GM19328 (cell line): ENCODE results near the gene ERCC1.
"Not testable (repeated sequence)": the region's sequence is repeated elsewhere in the genome, so short reads cannot be mapped to it uniquely, and the experiment has no call there.

Experiments used
- ATAC-seq: cut with Tn5 transposase; IDR thresholded peaks from one replicate; pipeline ENCODE4 v1.9.1; 2021; ENCODE audit warnings: mild to moderate bottlenecking, moderate library complexity; ENCODE audit not compliant: unreplicated experiment

ERCC1 gene

DNA sequence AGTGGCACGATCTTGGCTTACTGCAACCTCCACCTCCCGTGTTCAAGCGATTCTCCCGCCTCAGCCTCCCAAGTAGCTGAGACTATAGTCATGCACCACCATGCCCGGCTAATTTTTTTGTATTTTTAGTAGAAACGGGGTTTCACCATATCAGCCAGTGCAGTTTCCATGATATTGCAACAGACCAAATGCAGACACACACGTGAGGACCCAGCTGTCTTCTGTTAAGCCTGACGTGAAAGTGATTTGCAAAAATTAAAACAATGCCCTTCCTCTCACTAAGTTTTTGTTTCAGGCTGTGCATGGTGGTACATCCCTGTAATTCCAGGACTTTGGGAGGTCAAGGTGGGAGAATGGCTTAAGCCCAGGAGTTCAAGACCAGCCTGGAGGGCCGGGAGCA lies 7.3 kb upstream of the ERCC1 start:
- not testable (repeated sequence) for ATAC-seq

DNA sequence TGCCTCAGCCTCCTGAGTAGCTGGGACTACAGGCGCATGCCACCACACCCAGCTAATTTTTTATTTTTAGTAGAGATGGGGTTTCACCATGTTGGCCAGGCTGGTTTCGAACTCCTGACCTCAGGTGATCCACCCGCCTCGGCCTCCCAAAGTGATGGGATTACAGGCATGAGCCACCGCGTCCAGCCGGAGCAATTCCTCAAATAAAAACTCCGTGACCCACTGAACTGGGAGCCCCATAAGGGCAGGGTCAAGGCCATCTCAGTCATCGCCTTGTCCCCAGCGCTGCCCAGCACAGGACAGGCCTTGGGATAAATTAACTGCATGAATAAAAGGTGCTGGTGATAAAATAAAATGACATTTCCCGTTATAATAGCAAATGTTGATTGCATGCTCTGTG lies 6.2 kb upstream of the ERCC1 start:
- not testable (repeated sequence) for ATAC-seq

DNA sequence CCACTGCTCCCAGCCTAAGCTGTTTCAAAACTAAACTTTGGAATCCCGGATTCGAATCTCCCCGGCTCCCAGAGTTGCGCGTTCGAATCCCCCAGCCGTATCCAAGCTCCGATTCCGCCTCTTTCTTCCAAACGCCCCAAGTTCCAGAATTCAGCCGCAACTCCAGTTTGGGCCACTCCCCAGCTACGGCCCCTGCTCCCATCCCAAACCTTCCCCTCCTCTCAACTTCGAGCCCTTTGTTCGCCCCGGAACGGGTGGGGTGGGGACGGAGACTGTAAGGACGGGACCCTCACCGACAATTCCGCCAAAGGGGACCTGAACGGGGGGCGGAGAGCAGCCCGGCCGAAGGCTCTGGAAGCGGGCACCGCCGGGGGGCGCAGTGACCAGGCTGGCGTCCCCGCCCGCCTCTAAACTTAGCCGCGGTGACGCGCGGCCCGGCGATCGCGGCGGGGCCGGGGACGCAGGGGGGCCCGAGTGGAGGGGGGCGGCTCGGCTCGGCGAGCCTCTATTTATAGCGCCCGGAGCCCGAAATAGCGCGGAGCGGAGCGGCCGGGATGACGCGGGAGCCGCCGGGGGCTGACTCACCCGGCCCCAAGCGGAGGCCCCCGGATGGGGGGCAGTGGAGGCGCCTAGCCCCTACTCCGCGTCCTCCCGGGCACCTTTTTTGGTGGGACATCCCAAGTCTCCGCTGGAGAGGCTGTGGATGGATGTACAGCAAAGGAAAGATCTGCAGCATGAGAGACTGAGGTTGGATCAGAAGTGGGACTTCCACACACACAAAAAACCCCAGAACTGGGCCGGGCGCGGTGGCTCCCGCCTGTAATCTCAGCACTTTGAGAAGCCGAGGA lies 4.9 kb upstream of the ERCC1 start:
- no peak for ATAC-seq

GRCh38 chr19:45424191-45425058 lies 708 bp upstream of the ERCC1 start:
- no peak for ATAC-seq

GRCh38 chr19:45423033-45423588 lies 606 bp downstream of the ERCC1 start:
- ATAC-seq: no peak

- no peak for ATAC-seq
These were observed 1.7 kb downstream of the ERCC1 start for GRCh38 chr19:45421947-45422498.

- ATAC-seq: no peak
These were observed 2.8 kb downstream of the ERCC1 start for GRCh38 chr19:45420871-45421270.

DNA sequence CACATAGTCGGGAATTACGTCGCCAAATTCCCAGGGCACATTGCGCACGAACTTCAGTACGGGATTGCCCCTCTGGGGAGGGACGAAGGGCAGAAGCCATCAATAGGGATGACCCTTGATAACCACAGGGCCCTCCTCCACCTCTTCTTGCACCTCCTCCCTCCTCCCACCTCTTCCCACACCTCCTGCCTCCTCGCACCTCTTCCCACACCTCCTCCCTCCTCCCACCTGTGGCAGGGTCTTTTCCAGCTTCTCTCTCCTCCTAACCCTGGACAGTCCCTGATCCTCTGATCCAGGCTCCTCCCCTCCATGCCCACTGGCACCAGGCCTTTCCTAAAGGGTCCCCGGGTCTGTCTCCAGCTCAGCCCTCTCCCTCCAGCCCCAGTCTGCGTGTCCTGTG lies 3.4 kb downstream of the ERCC1 start:
- no peak for ATAC-seq

DNA sequence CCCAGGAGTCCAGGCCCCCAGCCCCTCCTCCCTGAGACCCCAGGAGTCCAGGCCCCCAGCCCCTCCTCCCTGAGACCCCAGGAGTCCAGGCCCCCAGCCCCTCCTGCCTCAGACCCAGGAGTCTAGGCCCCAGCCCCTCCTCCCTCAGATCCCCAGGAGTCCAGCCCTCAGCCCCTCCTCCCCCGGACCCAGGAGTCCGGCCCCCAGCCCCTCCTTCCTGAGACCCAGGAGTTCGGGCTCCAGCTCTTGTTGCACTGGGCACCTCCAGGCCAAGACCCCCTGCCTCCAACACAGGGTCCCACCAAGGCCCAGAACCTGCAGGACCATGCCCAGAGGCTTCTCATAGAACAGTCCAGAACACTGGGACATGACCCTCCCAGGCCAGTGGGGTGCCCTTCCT lies 3.8 kb downstream of the ERCC1 start:
- ATAC-seq: no peak

DNA sequence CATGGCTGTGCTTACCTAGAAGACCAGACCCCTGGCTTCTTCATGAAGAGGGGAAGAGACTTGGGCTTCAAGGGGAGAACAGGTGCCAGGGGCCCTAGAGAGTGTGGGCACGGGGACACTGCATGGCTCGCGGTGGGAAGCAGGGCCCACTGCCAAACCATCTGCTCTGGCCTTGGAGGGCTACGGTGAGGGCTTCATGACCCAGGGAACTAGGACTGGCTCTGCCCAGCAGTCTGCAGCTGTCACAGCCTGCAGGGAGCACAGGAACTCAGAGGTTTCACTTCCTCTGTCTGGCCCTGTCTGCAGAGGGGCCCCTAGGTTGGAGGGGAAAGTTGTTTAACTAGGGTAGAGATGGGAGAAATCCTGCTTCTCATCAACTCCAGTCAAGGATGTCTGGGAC lies 4.3 kb downstream of the ERCC1 start:
- ATAC-seq: peak; percentile 59

DNA sequence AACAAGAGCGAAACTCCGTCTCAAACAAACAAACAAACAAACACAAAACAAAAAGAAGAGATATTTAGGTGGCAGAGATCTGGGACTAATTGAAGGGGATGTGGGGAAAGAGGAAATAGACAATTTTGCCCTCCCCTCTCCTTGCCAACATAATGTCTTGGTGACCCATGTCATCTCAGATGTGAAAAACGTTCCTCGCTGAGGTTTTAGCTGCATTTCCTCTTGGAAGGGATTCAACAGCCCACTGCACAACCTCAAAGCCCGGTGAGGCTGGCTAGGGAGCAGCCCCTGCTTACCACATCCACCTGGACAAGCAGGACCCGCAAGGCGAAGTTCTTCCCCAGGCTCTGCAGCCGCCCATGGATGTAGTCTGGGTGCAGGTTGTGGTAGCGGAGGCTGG lies 4.9 kb downstream of the ERCC1 start:
- ATAC-seq: no peak

GRCh38 chr19:45417151-45417550 lies 6.6 kb downstream of the ERCC1 start:
- no peak for ATAC-seq

DNA sequence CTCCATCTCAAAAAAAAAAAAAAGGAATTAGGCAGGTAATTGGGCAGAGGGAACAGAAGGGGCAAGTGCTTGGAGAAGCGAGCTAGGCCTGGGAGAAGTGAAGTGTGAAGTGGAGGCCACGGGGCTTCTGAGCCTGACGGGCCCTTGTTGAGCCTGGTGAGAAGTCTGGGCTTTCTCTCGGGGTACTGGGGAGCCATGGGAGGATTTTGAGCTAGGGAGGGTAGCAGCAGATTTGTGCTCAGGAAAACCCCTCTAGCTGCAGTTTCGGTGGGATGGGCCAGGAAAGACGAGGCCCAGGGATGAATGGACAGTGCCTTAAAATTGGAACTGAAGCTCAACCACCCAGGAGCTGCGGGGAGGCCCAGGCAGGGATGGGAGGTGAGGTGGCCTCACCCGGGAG lies 9.2 kb downstream of the ERCC1 start:
- ATAC-seq: no peak

- ATAC-seq: no peak
These were observed 10.2 kb downstream of the ERCC1 start for GRCh38 chr19:45413497-45413896.

GRCh38 chr19:45410330-45410729 lies 13.4 kb downstream of the ERCC1 start:
- ATAC-seq: not testable (repeated sequence)

GRCh38 chr19:45409557-45409920 lies 14.2 kb downstream of the ERCC1 start:
- ATAC-seq: no peak

GRCh38 chr19:45408830-45409556 lies 14.7 kb downstream of the ERCC1 start:
- ATAC-seq: no peak

DNA sequence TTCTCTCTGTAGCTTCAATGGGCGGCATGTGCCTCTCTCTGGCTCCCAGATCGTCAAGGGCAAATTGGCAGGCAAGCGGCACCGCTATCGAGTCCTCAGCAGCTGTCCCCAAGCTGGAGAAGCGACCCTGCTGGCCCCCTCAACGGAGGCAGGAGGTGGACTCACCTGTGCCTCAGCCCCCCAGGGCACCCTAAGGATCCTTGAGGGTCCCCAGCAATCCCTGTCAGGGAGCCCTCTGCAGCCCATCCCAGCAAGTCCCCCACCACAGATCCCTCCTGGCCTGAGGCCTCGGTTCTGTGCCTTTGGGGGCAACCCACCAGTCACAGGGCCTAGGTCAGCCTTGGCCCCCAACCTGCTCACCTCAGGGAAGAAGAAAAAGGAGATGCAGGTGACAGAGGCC lies 15.6 kb downstream of the ERCC1 start:
- ATAC-seq: no peak

DNA sequence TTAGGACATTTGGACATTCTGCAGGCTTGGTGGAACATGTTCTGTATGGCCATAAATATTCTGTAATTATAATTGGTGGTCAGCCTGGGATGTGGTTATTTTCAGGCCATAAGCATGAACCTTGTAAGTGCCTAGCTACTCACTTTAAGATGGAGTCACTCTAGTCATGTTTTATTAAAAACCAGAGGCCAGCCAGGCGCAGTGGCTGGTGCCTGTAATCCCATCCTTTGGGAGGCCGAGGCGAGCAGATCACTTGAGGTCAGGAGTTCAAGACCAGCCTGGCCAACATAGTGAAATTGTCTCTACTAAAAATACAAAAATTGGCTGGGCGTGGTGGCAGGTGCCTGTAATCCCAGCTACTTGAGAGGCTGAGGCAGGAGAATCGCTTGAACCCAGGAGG lies 16.1 kb downstream of the ERCC1 start:
- not testable (repeated sequence) for ATAC-seq

GRCh38 chr19:45407091-45407375 lies 16.7 kb downstream of the ERCC1 start:
- ATAC-seq: no peak
